D721Med (cell line): Measurements from ENCODE around the gene WDR44.

Experiments
- DNase-seq: peaks from one replicate; pipeline ENCODE4 v3.0.0; 2011; ENCODE audit warnings: low spot score; ENCODE audit not compliant: insufficient read length
- FAIRE-seq: peaks from 2 replicates; lab custom pipeline; 2011; peaks lifted over from hg19 to GRCh38; lab: Jason Lieb, UNC
- TF ChIP-seq, protein P1 (sequence below): IDR thresholded peaks from 2 replicates; pipeline ENCODE4 v1.5.1; 2012; ENCODE audit warnings: mild to moderate bottlenecking, control low read depth; ENCODE audit not compliant: insufficient read depth; ENCODE audit errors: missing control alignments

The WDR44 gene

DNA sequence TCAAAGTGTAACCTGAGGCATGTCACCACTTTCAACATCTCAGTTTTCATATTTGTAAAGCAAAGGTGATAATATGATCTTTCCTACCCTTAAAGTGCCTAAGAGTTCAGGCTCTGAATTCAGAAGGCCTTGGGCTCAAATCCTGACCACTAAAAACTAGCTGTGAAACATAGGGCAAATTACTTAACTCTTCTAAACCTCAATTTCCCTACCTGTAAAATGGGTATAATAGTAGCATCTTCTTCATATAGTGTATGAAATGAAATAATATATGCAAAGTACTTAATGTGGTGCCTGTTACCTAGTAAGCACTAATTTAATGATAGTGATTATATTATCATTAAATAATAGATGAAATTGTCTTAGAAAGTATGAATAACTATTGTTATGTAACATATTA is 7.0 kb upstream of the WDR44 start:
- TF ChIP-seq, protein P1, sequence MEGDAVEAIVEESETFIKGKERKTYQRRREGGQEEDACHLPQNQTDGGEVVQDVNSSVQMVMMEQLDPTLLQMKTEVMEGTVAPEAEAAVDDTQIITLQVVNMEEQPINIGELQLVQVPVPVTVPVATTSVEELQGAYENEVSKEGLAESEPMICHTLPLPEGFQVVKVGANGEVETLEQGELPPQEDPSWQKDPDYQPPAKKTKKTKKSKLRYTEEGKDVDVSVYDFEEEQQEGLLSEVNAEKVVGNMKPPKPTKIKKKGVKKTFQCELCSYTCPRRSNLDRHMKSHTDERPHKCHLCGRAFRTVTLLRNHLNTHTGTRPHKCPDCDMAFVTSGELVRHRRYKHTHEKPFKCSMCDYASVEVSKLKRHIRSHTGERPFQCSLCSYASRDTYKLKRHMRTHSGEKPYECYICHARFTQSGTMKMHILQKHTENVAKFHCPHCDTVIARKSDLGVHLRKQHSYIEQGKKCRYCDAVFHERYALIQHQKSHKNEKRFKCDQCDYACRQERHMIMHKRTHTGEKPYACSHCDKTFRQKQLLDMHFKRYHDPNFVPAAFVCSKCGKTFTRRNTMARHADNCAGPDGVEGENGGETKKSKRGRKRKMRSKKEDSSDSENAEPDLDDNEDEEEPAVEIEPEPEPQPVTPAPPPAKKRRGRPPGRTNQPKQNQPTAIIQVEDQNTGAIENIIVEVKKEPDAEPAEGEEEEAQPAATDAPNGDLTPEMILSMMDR: no peak
- DNase-seq: no peak
- FAIRE-seq: no peak

DNA sequence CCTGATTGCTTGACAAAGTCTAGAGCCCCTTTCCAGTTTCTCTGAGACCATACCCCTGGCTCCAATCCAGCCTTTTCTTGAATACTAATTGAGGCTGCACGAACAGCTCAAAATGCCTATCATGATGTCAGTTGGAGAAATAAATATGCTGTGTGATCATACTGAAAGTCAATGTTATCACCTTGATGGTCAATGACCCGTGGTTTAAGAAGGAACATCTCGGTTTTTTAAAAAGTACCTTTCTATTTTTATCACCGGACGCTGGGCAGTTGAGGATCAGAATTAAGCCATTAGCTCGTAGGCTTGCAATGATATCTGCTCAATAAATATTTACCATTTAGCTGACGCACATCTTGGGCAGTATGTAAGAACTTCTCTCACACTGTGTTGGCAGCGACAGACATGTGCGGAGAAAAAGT is 852 bp upstream of the WDR44 start:
- no peak for FAIRE-seq
- TF ChIP-seq, protein P1: no peak
- DNase-seq: no peak

DNA sequence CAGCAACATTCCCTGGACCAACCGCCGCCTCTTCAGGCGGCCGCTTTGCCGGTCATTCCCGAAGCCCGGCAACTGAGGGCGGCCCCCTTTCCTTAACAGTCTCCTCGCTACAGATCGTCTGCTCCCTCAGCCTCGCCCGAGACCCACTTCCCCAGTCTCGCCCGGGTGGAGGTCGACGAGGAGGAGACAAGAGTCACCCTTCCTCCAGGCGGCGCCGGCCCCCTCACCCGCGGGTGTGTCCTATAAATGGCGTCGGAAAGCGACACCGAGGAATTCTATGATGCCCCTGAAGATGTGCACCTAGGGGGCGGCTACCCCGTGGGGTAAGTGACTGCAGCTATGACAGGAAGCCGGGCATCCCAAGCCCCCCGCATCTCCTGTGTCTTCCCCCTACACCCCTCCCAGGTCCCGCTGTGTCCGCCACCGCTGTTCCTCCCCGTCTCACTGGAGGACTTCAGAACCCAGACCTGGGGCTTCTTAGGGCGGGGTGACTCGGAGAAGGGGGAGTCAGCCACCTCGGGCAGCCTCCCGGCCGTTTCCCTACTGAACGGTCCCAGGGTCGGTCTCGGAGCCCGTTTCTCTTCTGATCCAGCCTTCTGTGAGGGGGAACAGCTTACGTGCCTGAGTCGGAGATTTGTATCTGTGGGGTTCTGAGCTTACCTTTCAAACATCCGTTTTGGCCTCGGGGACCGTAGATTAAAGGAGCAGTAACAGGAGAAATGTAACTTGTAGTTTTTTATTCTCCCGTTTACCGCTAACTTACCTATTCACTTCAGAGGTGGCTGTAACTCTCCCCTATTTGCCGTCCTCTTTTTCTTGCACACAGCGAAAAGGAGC is 570 bp downstream of the WDR44 start:
- DNase-seq (no peak), FAIRE-seq (no peak)
- TF ChIP-seq, protein P1: no peak

DNA sequence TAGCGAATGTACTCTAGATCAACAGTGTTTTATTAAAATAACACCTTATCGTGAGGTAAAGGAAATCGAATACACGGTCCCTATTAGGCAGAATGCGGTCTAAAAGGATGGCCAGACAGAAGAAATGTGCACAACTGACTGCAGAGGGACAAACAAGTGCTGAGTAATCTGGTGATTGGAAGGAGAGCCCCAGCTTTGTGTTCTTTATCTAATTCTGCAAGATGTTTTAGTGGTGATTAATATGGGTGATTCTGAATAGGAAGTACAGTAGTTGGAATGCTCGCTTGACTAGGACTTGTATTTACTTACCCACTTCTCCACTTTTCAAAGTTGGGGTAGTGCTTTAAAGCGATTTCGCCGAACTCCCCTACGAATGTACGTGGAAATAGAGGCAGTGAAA is 1.2 kb downstream of the WDR44 start:
- TF ChIP-seq, protein P1: no peak
- FAIRE-seq (no peak), DNase-seq (no peak)

DNA sequence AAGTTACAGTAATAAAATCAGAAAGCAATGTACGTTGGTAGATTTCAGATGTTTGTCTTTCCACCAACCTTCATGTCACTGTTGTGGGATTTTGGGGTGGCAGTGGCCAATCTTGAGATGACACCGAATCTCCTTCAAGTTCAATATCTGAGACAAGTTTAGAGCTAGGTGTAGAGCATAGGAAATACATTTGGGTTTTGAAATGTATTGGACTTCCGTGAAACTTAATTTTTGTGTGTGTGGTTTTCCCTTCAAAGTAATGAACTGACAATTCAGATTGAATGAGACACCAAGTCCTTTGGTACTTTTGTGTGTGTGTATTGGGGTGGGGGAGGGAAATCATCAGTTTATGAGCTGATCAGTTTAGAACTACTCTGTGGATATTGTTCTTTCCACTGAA is 1.8 kb downstream of the WDR44 start:
- TF ChIP-seq, protein P1: no peak
- no peak for DNase-seq
- no peak for FAIRE-seq

DNA sequence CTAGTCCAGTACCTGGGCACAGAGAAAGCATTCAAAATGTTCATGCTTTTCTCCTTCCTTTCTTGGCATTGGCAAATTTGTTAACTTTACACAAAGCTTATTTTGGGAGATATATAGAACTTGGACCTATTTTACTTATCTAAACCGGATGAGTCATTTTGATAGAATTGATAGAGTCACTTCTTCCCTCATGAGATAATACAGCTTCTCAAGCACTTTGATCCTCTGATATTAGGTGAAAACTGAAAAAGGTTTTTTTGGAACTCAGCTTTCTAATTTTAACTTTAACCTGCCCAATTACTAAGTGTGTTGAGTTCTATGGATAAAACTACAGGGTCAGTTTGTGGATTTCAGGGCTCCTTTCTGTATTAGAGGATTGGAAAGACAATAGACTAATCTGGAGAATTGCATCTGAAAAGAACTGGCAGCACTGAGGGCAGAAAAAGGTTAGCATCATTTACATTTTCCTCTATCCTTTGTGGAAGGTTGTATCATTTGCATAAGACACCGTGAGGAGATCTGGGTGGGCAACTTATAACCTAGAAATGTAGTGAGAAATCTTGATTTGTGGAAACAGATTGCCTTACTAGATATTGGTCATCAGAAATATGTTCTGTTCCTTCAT is 2.4 kb downstream of the WDR44 start:
- FAIRE-seq (no peak), DNase-seq (no peak)
- TF ChIP-seq, protein P1: no peak

DNA sequence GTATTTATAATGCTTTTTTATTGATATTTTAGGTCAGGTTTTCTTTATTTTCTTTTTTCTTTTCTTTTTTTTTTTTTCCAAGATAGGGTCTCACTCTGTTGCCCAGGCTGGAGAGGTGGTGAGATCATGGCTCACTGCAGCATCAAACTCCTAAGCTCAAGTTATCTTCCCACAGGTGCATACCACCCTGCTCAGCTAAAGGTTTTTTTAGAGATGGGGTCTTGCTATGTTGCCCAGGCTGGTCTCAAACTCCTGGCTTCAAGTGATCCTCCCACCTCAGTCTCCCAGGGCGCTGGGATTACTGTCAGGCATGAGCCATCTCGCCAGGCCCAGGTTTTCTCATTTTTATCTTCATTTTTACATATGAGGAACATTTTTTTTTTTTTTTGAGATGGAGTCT is 3.3 kb downstream of the WDR44 start:
- TF ChIP-seq, protein P1: no peak
- DNase-seq (no peak), FAIRE-seq (no peak)
